Measurements from ENCODE around the gene DUSP28.
"Not testable (repeated sequence)": the region's sequence is repeated elsewhere in the genome, so short reads cannot be mapped to it uniquely, and the experiment has no call there.

DUSP28 gene

GRCh38 chr2:240561325-240561971 is 1.3 kb downstream of the DUSP28 start:
- DNase-seq: peak; percentile 89

DNA sequence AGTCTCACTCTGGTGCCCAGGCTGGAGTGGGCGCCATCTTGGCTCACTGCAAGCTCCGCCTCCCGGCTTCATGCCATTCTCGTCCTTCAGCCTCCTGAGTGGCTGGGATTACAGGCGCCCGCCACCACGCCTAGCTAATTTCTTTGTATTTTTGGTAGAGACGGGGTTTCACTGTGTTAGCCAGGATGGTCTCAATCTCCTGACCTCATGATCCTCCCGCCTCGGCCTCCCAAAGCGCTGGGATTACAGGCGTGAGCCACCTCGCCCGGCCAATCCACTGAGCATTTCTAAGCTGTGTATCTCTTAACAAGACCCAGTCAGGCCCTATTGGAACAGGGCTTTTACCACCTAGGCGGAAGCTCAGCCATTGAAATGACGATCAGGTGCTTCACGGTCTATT is 3.1 kb downstream of the DUSP28 start:
- DNase-seq: not testable (repeated sequence)

- DNase-seq: peak; percentile 57
These were observed 3.9 kb downstream of the DUSP28 start for GRCh38 chr2:240563951-240564560.

- peak; percentile 23 for DNase-seq
These were observed 4.6 kb downstream of the DUSP28 start for GRCh38 chr2:240564561-240565332.

GRCh38 chr2:240565333-240566202 is 5.4 kb downstream of the DUSP28 start:
- DNase-seq: peak; percentile 92

GRCh38 chr2:240566203-240567136 is 6.3 kb downstream of the DUSP28 start:
- peak; percentile 89 for DNase-seq

DNA sequence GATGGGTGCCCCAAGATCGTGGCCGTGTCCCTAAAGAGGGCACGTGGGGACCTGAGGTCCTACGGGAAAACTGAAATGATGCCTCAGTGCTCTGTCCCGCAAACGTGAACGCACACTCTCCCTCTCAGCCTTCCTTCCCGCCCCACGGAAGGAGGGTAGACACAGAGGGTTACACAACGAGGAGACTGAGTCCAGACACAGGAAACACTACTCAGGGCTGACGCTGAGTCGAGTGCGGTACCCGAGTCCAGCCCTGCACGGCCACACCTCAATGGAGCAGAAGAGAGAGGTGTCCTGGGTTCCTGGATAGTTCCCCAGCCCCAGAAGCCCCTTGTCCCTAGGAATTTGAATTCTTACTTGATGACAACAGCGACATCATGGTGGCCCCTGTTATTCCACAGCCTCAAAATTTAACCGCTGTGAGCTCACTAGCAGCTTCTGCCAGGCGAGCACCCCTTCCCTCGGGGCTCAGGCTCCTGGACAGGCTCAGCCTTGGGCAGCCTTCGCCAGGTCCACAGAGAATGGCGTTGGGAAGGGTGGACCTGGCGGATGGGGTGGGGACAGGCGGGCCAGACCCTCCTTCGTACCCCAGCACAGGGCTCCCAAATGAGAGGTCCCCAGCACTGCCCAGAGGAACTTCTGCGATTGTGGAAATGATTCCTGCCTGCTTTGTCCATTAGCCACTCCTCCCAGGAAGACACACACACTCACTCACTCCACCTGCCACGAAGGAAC is 7.1 kb downstream of the DUSP28 start:
- DNase-seq: peak; percentile 58

DNA sequence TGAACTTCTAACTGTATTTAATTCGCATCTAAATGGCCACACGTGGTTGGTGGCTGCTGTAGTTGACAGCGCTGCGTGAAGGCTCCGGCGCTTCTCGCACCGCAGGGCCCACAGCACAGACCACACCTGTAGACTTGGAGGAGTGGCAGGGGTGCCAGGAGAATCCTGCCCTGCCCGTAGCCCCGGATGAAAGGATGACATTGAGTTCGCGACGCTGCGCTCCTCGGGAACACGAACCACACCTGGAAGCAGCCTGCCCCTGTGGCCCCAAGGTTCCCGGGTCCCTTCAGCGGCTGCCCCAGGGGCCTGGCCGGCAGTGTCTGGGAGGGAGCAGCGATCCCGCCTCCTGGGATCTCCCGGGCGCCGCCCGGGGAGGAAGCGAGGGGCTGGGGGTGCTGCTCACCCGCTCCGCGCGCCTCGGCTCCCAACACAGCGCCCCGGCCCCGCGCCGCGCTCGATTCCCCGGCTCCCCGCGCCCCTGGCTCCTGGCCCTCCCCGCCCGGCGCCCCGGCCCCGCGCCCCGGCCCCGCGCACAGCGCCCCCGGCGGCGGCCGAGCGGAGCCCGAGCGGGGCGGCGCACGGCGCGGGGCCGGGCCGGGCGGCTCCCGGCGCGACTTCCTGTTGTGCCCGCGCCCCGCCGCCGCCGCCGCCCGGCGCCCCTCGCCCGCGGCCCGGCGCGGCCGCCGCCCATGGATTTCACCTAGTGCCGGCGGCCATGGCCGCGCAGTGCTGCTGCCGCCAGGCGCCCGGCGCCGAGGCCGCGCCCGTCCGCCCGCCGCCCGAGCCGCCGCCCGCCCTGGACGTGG is 7.9 kb downstream of the DUSP28 start, which contains the start of gene RNPEPL1:
Gene RNPEPL1, plus strand, starts transcription at position 613 of the 806 bp plus-strand sequence. Its CDS starts 103 bp downstream, at position 716.
- peak; percentile 56 for DNase-seq

GRCh38 chr2:240568678-240569522 is 8.7 kb downstream of the DUSP28 start:
- DNase-seq: peak; percentile 51

DNA sequence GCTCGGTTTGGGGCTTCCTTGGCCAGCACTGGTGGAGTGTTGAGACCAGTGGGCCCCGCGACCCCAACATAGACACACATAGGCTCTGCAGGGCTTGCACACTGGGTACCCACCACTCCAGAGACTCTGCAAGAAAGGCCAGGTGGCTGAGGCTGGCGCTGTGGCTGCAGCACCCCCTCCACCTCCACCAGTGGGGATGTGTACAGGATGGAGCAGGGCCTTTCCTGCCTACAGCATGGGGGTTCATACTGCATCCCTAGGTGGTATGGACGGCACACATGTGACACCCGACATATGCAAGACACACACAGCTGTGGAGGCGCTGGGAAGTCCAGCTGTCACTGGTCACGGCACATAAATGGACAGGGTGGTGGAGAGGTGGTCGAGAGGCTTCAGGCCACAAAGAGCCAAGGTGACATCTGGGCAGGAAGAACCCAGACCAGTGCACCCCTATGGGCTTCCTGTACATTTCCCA is 9.4 kb downstream of the DUSP28 start:
- no peak for DNase-seq

GRCh38 chr2:240569998-240570530 is 9.9 kb downstream of the DUSP28 start:
- no peak for DNase-seq

GRCh38 chr2:240570531-240571313 is 10.6 kb downstream of the DUSP28 start:
- DNase-seq: no peak

DNA sequence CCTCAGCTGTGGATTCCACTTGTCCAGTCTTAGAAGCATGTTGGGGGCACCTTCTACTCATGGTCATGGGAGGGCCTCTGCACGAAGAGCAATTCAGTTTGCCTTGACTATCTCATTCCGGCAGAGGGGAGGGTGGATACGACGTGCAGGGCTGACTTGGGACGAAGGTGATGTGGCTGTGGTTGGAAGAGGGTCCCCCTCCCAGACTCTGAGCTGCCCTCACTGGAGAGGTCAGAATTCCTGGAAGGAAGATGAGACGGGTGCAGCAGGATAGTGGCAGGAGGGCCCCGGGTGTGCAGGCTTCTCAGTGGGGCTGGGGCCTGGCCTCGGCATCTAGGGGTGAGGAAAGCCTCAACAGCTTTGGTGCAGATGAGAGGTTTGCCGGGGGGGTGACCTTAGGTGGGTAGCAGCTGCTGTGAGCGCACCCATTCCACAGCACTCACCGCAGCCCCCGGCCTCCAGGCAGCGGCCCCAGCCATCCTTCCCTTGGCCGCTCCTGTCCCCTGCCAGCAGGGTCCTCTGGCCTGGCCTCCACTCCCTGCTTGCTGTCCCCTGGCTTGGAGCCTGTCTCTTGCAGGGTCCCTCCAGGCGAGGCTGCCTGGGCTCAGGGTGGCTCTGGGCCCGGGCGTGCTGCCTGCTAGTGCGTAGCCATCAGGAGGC is 11.3 kb downstream of the DUSP28 start:
- no peak for DNase-seq

GRCh38 chr2:240572141-240573031 is 12.2 kb downstream of the DUSP28 start:
- DNase-seq: no peak

- DNase-seq: no peak
These were observed 12.9 kb downstream of the DUSP28 start for GRCh38 chr2:240573071-240573515.

Data from inflammatory macrophage treated with lipopolysaccharide for 4 hours (primary cell).